Measurements from ENCODE around the gene SH3RF3.

GRCh38 chr2:109486711-109487535 is 357.9 kb downstream of the SH3RF3 start:
- no peak for TF ChIP-seq SUZ12 (IDR thresholded peaks at IDR 0.05; ENCODE audit: extremely low read depth, insufficient read depth, insufficient read length)
- no peak for TF ChIP-seq ZNF274 (IDR thresholded peaks at IDR 0.05; ENCODE audit: low read depth, low read length)
- TF ChIP-seq YY1 (IDR thresholded peaks at IDR 0.05; ENCODE audit: insufficient read depth, insufficient read length) = no peak

Data from NT2/D1 (cell line).